HG03175 (cell line): Measurements from ENCODE around the gene GAS7.

Experiments
- ATAC-seq: cut with Tn5 transposase; IDR thresholded peaks from one replicate; pipeline ENCODE4 v1.9.1; 2021; ENCODE audit warnings: mild to moderate bottlenecking, moderate library complexity; ENCODE audit not compliant: unreplicated experiment

Gene GAS7

GRCh38 chr17:10053782-10054540 lies 144.4 kb downstream of the GAS7 start:
- ATAC-seq = no peak

DNA sequence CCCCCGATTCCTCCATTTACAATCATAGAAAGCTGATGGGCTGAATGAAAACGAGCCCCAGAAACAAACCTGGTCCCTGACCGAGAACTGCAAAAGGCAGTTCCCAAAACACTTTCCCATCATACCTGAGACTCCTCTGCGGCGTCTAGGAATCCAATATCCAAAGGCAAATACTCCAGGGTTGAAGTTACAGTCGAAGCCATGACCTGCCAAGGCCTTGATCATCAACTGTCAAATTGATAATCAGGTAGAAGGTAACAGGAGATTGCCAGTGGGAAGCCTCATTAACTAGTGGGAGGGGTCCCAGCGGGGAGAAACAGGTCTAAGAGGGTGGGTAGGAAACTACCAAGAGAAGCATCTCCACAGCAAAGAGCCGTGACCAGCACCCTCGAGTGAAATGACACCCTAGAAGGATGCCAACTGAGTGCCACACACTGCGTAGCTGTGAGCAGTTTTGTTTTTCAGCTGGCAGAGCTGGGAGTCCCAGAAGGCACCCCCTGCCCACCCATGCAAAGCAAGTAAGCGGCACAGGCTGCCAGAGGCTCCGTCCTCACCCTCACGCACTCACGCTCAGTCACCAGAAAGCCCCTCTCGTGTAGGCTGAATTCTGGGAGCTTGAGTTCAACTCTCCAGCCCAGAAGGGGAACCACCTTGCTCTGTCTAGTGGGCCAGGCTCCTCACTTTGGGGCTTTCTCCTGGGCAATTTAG lies 146.1 kb downstream of the GAS7 start:
- no peak for ATAC-seq

- ATAC-seq = no peak
These were observed 147.3 kb downstream of the GAS7 start for GRCh38 chr17:10051112-10051511.

DNA sequence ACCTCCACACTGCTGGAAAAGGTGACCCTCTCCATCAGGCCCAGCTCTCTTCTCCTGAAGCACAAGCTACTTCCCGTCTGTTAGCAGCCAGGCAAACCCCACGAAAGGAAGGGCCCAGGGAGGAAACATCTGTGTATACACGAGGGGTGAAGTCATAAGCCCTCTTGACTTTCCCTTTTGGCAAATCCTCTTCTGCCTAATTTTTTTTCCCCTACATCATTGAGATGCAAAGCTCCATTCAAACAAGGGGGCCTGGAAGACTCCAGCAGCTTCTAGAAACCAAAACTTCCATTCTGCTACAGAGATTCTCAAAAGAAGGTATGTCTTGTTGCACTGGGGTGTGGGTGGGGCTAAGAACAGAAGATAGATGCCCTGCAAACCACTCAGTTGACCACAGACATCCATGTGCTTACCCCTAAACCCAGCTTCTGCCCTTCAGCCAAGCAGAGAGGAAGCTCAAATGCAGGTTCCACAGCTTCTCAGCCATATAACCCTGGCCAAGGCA lies 147.8 kb downstream of the GAS7 start:
- no peak for ATAC-seq

- no peak for ATAC-seq
These were observed 149.6 kb downstream of the GAS7 start for GRCh38 chr17:10048629-10049350.

DNA sequence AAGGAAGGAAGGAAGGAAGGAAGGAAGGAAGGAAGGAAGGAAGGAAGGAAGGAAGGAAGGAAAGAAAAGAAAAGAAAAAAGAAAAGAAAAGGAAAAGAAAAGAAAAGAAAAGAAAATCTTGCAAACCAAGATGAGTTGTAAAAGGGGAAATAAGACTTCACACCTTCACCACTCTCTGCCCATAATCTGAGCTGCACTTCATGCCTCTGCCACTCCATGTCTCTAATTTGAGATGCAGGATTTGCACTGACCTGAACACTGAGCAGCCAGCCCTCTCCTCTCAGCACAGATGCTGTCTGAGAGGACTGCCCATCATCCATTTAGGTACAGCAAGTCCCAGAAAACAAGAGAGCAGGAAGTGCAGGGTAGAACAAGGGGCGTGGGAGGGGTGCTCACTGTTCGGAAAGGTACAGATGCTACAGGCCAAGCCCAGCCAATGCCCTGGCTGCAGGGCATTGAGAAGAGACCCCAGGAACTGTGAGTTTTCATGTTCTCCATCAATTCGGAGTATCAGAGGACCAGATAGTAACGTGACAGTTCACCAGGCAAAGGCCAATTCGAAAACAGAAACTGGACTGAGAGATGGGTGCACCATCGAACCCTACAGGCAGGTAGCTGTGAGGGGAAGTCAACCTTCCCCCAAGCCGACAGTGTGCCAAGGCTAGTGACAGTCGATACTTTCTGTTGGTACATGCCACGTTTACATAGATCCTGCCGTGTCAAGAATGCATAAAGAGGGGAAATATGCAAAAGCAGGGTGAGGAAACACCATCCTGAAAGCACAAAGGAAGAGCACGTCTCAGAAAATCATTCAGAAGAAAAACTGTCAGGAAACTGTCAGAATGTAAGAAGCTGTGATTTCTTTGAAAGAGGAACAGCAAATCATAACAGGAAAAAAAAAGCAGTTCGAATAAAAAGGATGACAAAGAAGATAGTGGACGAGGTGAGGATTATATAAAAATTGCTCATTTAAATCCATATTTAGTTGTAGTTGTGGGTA lies 151.3 kb downstream of the GAS7 start:
- ATAC-seq = peak; percentile 71

GRCh38 chr17:10045871-10046658 lies 152.3 kb downstream of the GAS7 start:
- no peak for ATAC-seq

- ATAC-seq = no peak
These were observed 155.7 kb downstream of the GAS7 start for GRCh38 chr17:10042589-10043244.

DNA sequence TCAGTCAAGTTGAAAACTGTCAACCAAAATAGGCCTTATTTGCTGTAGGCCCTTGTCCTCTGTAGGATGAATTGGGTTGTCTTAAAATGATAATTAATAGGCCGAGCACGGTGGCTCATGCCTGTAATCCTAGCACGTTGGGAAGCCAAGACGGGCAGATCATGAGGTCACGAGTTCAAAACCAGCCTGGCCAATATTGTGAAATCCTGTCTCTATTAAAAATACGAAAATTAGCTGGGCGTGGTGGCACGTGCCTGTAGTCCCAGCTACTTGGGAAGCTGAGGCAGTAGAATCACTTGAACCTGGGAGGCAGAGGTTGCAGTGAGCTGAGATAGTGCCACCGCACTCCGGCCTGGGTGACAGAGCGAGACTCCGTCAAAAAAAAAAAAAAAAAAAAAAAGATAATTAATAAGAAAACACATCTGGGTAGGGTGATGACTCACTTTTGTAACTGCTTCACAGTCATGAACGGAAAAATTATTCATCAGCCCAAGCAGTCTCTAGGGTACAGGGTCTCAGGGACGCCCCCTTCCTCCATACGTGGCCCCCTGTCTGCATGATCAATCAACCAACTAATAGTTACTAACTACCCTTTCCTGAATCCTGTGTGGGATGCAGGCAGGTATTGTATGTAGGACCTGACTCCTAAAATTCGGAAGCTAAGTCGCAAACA lies 156.4 kb downstream of the GAS7 start:
- peak; percentile 35 for ATAC-seq

GRCh38 chr17:10041287-10041612 lies 157.2 kb downstream of the GAS7 start:
- ATAC-seq = peak; percentile 42

DNA sequence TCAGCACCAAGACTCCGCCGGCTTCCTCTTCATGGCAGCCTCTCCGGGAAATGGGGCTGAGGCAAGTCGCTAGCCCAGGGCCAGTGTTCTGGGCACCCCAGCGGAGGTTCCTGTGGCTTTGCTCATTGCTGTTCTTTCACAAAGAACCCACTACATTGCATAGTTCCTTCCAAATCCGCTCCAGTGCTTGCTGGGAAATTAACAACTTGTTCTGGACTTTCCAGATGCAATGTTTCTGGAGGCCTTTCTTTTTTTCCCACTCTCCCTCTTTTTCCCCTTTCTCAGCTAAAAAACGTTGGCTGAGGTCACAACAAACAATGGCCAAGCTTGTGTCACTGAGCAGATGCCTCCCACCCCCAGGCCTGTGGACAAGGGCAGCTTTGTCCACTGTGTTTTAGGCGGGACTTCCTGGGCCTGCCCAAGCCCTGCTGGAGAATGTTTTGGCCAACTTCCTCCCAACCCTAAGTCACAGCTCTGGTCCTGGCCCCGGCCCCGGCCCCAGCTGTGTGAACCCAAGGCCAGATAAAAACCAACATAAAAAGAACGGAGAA lies 161.8 kb downstream of the GAS7 start:
- no peak for ATAC-seq

- no peak for ATAC-seq
These were observed 162.5 kb downstream of the GAS7 start for GRCh38 chr17:10035885-10036284.

- no peak for ATAC-seq
These were observed 163.5 kb downstream of the GAS7 start for GRCh38 chr17:10034719-10035475.

DNA sequence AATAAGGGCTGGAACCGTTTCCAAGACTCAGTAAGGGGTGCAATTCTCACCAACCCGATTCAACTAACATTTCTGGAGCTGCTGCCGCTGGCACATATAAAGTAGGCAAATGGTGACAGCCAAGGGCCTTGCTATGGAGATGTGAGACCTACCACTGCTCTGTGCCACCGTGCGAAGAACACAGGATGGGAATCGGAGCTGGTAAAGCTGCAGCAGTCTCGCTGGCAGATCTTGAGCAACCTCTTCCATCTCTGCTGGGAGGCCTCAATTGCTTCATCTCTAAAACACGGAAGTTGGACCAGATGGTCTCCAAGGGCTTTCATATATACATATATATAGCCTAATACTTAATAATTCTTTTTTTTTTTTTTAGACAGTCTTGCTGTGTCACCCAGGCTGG lies 164.4 kb downstream of the GAS7 start:
- no peak for ATAC-seq

DNA sequence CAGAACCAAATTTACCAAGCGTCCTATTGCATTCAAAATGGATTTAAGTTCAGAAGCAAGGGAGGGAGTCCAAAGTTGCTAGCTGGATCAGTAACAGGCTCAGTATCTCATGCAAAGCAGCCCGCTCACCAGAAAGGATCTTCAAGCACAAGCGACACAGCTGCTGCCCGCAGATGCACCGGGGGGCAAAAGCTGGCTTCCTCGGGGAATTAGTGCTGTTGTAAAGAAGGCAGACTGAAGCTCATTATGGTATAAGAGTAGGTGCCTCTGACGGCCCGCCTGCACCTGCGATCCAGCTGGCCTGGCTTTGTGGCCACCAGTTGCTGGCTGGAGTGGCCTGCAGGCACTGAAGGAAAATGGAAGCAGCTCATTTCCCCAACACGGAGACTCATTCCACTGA lies 165.0 kb downstream of the GAS7 start:
- peak; percentile 41 for ATAC-seq

GRCh38 chr17:10032118-10032852 lies 166.1 kb downstream of the GAS7 start:
- ATAC-seq = no peak

- ATAC-seq = no peak
These were observed 166.8 kb downstream of the GAS7 start for GRCh38 chr17:10031606-10032005.
